ENCODE data around the gene MTA3.
"Not testable (repeated sequence)": the region's sequence is repeated elsewhere in the genome, so short reads cannot be mapped to it uniquely, and the experiment has no call there.

Gene MTA3

GRCh38 chr2:42568401-42569115, at the start of gene MTA3:
MTA3 (plus strand) TSS chr2:42568632; CDS start chr2:42568746, 114 bp downstream.
- DNase-seq, result peak; percentile 80

- no peak for DNase-seq
Observed at GRCh38 chr2:42519624-42520023, 48.8 kb upstream of the MTA3 start.

- no peak for DNase-seq
Observed at GRCh38 chr2:42522035-42522434, 46.4 kb upstream of the MTA3 start.

- peak; percentile 42 for DNase-seq
Observed at GRCh38 chr2:42523341-42523740, 45.1 kb upstream of the MTA3 start.

- DNase-seq, result no peak
Observed at GRCh38 chr2:42532397-42532796, 36.0 kb upstream of the MTA3 start.

- no peak for DNase-seq
Observed at GRCh38 chr2:42537493-42537892, 30.9 kb upstream of the MTA3 start.

GRCh38 chr2:42542871-42543270, 25.6 kb upstream of the MTA3 start:
- no peak for DNase-seq

- DNase-seq, result no peak
Observed at GRCh38 chr2:42545023-42545721, 23.3 kb upstream of the MTA3 start.

- no peak for DNase-seq
Observed at GRCh38 chr2:42545841-42546390, 22.5 kb upstream of the MTA3 start.

- no peak for DNase-seq
Observed at GRCh38 chr2:42547014-42547413, 21.4 kb upstream of the MTA3 start.

GRCh38 chr2:42547446-42548295, 20.8 kb upstream of the MTA3 start:
- no peak for DNase-seq

- no peak for DNase-seq
Observed at GRCh38 chr2:42550870-42551269, 17.6 kb upstream of the MTA3 start.

GRCh38 chr2:42554392-42554791, 14.0 kb upstream of the MTA3 start:
- DNase-seq, result no peak

- DNase-seq, result no peak
Observed at GRCh38 chr2:42556315-42556890, 12.0 kb upstream of the MTA3 start.

GRCh38 chr2:42557306-42557705, 11.1 kb upstream of the MTA3 start:
- no peak for DNase-seq

GRCh38 chr2:42558827-42559226, 9.6 kb upstream of the MTA3 start:
- DNase-seq, result no peak

GRCh38 chr2:42560133-42560532, 8.3 kb upstream of the MTA3 start:
- not testable (repeated sequence) for DNase-seq

GRCh38 chr2:42560899-42561298, 7.5 kb upstream of the MTA3 start:
- DNase-seq, result no peak

GRCh38 chr2:42562474-42563144, 5.8 kb upstream of the MTA3 start:
- no peak for DNase-seq

GRCh38 chr2:42566025-42566424, 2.4 kb upstream of the MTA3 start:
- DNase-seq, result peak; percentile 14

- DNase-seq, result no peak
Observed at GRCh38 chr2:42566837-42567321, 1.6 kb upstream of the MTA3 start.

- no peak for DNase-seq
Observed at GRCh38 chr2:42567364-42567763, 1.1 kb upstream of the MTA3 start.
